Neuronal stem cell (in vitro differentiated cells): ENCODE data around the gene NFIB.

Experiments used
- DNase-seq: peaks from one replicate; pipeline ENCODE4 v3.0.0-alpha.2; 2013; ENCODE audit warnings: low spot score
- H2AFZ ChIP-seq: one replicate; pipeline ENCODE4 v1.6.1; 2013; ENCODE audit warnings: mild to moderate bottlenecking, low read length, inconsistent platforms
- H2AK5ac ChIP-seq: 2 replicates; pipeline ENCODE4 v1.6.1; 2013; ENCODE audit warnings: low read depth, mild to moderate bottlenecking, inconsistent platforms, low read length, moderate library complexity, mixed read lengths
- H2BK120ac ChIP-seq: 2 replicates; pipeline ENCODE4 v1.6.1; 2013; ENCODE audit warnings: low read depth, mild to moderate bottlenecking, inconsistent platforms, low read length, moderate library complexity, mixed read lengths
- H2BK12ac ChIP-seq: one replicate; pipeline ENCODE4 v1.6.1; 2013; ENCODE audit warnings: low read length, inconsistent platforms
- H2BK15ac ChIP-seq: 2 replicates; pipeline ENCODE4 v1.6.1; 2013; ENCODE audit warnings: mild to moderate bottlenecking, low read length, inconsistent platforms, mixed read lengths
- H2BK5ac ChIP-seq: one replicate; pipeline ENCODE4 v1.6.1; 2013; ENCODE audit warnings: inconsistent platforms, mild to moderate bottlenecking, low read length, moderate library complexity
- H3K14ac ChIP-seq: one replicate; pipeline ENCODE4 v1.6.1; 2013; ENCODE audit warnings: low read length, inconsistent platforms
- H3K18ac ChIP-seq: 2 replicates; pipeline ENCODE4 v1.6.1; 2013; ENCODE audit warnings: low read length, inconsistent platforms
- H3K23ac ChIP-seq: 2 replicates; pipeline ENCODE4 v1.6.1; 2013; ENCODE audit warnings: low read depth, mild to moderate bottlenecking, mixed read lengths, low read length, inconsistent platforms; ENCODE audit not compliant: poor library complexity
- H3K27ac ChIP-seq: replicated peaks from 3 replicates; pipeline ENCODE4 v1.5.1; 2013; ENCODE audit warnings: low read length, inconsistent platforms
- H3K27me3 ChIP-seq, 3 experiments: 2 replicates each; pipeline ENCODE4 v1.6.1; 2013; ENCODE audit warnings: low read length in 3 of 3, mild to moderate bottlenecking in 2 of 3, inconsistent platforms in 1 of 3, low read depth in 1 of 3, mixed read lengths in 1 of 3, moderate library complexity in 1 of 3; ENCODE audit not compliant: control insufficient read depth in 3 of 3, insufficient read depth in 3 of 3
- H3K36me3 ChIP-seq, 2 donors: replicated peaks in 1 of 2; 2 replicates each; pipeline ENCODE4 v1.6.1; 2013; ENCODE audit warnings: low read length in 2 of 2; ENCODE audit not compliant: control insufficient read depth in 2 of 2, insufficient read depth in 2 of 2
- H3K4ac ChIP-seq: 2 replicates; pipeline ENCODE4 v1.6.1; 2013; ENCODE audit warnings: inconsistent platforms, mild to moderate bottlenecking, low read length, moderate library complexity
- H3K4me1 ChIP-seq, 2 donors: 1 replicate in 1 of 2; 2 replicates in 1 of 2; pipeline ENCODE4 v1.6.1; 2013; ENCODE audit warnings: low read length in 2 of 2, low read depth in 1 of 2; ENCODE audit not compliant: control insufficient read depth in 2 of 2, insufficient read depth in 1 of 2
- H3K4me2 ChIP-seq: one replicate; pipeline ENCODE4 v1.6.1; 2013; ENCODE audit warnings: mild to moderate bottlenecking, low read length, inconsistent platforms; ENCODE audit not compliant: insufficient read depth, poor library complexity, severe bottlenecking
- H3K4me3 ChIP-seq, 2 donors: 2 replicates each; pipeline ENCODE4 v1.5.1; 2013; ENCODE audit warnings: low read length in 2 of 2, mild to moderate bottlenecking in 2 of 2, inconsistent platforms in 1 of 2, moderate library complexity in 1 of 2
- H3K79me1 ChIP-seq: one replicate; pipeline ENCODE4 v1.6.1; 2013; ENCODE audit warnings: low read depth, mild to moderate bottlenecking, inconsistent platforms, low read length, moderate library complexity
- H3K9ac ChIP-seq: one replicate; pipeline ENCODE4 v1.6.1; 2013; ENCODE audit warnings: mild to moderate bottlenecking, low read depth, low read length, inconsistent platforms; ENCODE audit not compliant: poor library complexity
- H3K9me3 ChIP-seq, 2 donors: replicated peaks in 1 of 2; 2 replicates each; pipeline versions ENCODE3 to v1.6.1; 2013; ENCODE audit warnings: low read length in 2 of 2, mild to moderate bottlenecking in 2 of 2, inconsistent platforms in 1 of 2, low read depth in 1 of 2, mixed read lengths in 1 of 2, moderate library complexity in 1 of 2; ENCODE audit not compliant: control insufficient read depth in 2 of 2, insufficient read depth in 1 of 2
- H4K8ac ChIP-seq: one replicate; pipeline ENCODE4 v1.6.1; 2013; ENCODE audit warnings: low read depth, mild to moderate bottlenecking, inconsistent platforms, low read length, moderate library complexity
- H4K91ac ChIP-seq: one replicate; pipeline ENCODE4 v1.6.1; 2013; ENCODE audit warnings: low read length, low read depth, mild to moderate bottlenecking, inconsistent platforms; ENCODE audit not compliant: poor library complexity
- WGBS, 2 donors: extraction: QIAGEN DNeasy Blood & Tissue Kit; methylation state at CpG; one replicate each; pipeline ENCODE4 v1.1.7; 2013; ENCODE audit warnings: missing lambda C conversion rate in 2 of 2, mixed read lengths in 1 of 2; ENCODE audit not compliant: insufficient read length in 2 of 2, insufficient replicate concordance in 1 of 2; ENCODE audit errors: extremely low coverage in 2 of 2; 5-methylcytosine and 5-hydroxymethylcytosine counted together

Gene NFIB

GRCh38 chr9:14344053-14344524 lies 30.1 kb upstream of the NFIB start:
- DNase-seq, result no peak
- Histone ChIP-seq H2BK5ac (no peak overlapping the region), H3K27ac (no peak overlapping the region)

GRCh38 chr9:14343261-14344031 lies 29.5 kb upstream of the NFIB start:
- Histone ChIP-seq H2BK15ac (no peak overlapping the region), H3K18ac (no peak overlapping the region), H3K36me3 (no peaks in the 10 kb centered on the region), H3K9ac (no peak overlapping the region), H4K91ac (no peak overlapping the region), H4K8ac (no peak overlapping the region), H3K4me2 (no peak overlapping the region), H3K9me3 (no peaks in the 10 kb centered on the region), H2BK120ac (no peak overlapping the region), H3K23ac (no peak overlapping the region), H3K79me1 (no peaks in the 10 kb centered on the region), H3K27ac (no peak overlapping the region), H2BK12ac (no peak overlapping the region), H3K4me1 (peaks cover 14 to 31% of the 10 kb centered on the region in 2 donors), H2AFZ (no peak overlapping the region), H3K27me3 (peaks cover 19 to 99% (median 58%) of the 10 kb centered on the region in 3 experiments), H3K4me3 (no peak overlapping the region), H2AK5ac (no peak overlapping the region), H2BK5ac (no peak overlapping the region), H3K4ac (no peak overlapping the region), H3K14ac (no peak overlapping the region)
- no CpG with 5 or more reads among the region's 5 CpGs for WGBS, 2 donors
- no peak for DNase-seq

More at GRCh38 chr9:14344053-14344524, 30.1 kb upstream of the NFIB start:
- no peak overlapping the region for H2AFZ ChIP-seq
- H3K9me3 ChIP-seq, result no peaks in the 10 kb centered on the region
- H2AK5ac ChIP-seq, result no peak overlapping the region
- H3K9ac ChIP-seq, result no peak overlapping the region
- no peaks in the 10 kb centered on the region for H3K36me3 ChIP-seq
- peaks cover 24 to 99% (median 64%) of the 10 kb centered on the region in 3 experiments for H3K27me3 ChIP-seq
- H2BK12ac ChIP-seq, result no peak overlapping the region
- WGBS, 2 donors, result no CpG with 5 or more reads among the region's 6 CpGs
- H3K4me1 ChIP-seq, result peaks cover 15 to 37% of the 10 kb centered on the region in 2 donors
- no peak overlapping the region for H2BK15ac ChIP-seq
- no peak overlapping the region for H3K14ac ChIP-seq
- H4K91ac ChIP-seq, result no peak overlapping the region
- H3K79me1 ChIP-seq, result no peaks in the 10 kb centered on the region
- H3K4me3 ChIP-seq, result no peak overlapping the region
- no peak overlapping the region for H3K4me2 ChIP-seq
- H3K4ac ChIP-seq, result no peak overlapping the region
- no peak overlapping the region for H3K18ac ChIP-seq
- H3K23ac ChIP-seq, result no peak overlapping the region
- H4K8ac ChIP-seq, result no peak overlapping the region
- H2BK120ac ChIP-seq, result no peak overlapping the region

- Histone ChIP-seq H4K91ac (no peak overlapping the region), H3K4me3 (no peak overlapping the region), H2BK5ac (no peak overlapping the region), H3K79me1 (no peaks in the 10 kb centered on the region), H3K9ac (no peak overlapping the region), H3K27ac (no peak overlapping the region), H3K4ac (no peak overlapping the region), H3K18ac (no peak overlapping the region), H3K36me3 (no peaks in the 10 kb centered on the region), H3K27me3 (peaks cover 16 to 94% (median 51%) of the 10 kb centered on the region in 3 experiments), H2BK12ac (no peak overlapping the region), H3K9me3 (no peaks in the 10 kb centered on the region), H2AFZ (no peak overlapping the region), H2BK15ac (no peak overlapping the region), H3K14ac (no peak overlapping the region), H3K4me1 (peaks cover 10 to 24% of the 10 kb centered on the region in 2 donors), H4K8ac (no peak overlapping the region), H3K23ac (no peak overlapping the region), H2BK120ac (no peak overlapping the region), H2AK5ac (no peak overlapping the region), H3K4me2 (no peak overlapping the region)
- no peak for DNase-seq
- no CpG with 5 or more reads among the region's 4 CpGs for WGBS, 2 donors
Measured at GRCh38 chr9:14342736-14343135, 28.8 kb upstream of the NFIB start.

GRCh38 chr9:14341437-14342122 lies 27.6 kb upstream of the NFIB start:
- no peak overlapping the region for H4K91ac ChIP-seq
- no peak overlapping the region for H3K27ac ChIP-seq
- no peak overlapping the region for H2BK15ac ChIP-seq
- no peak overlapping the region for H3K4me3 ChIP-seq
- H3K9ac ChIP-seq, result no peak overlapping the region
- no peak overlapping the region for H3K18ac ChIP-seq
- H4K8ac ChIP-seq, result no peak overlapping the region
- whole genome bisulfite sequencing, 2 donors, result no CpG with 5 or more reads among the region's 6 CpGs
- peaks cover 10 to 20% of the 10 kb centered on the region in 2 donors for H3K4me1 ChIP-seq
- no peak overlapping the region for H2BK5ac ChIP-seq
- no peak overlapping the region for H2AFZ ChIP-seq
- no peak overlapping the region for H2BK12ac ChIP-seq
- peaks cover 10 to 82% (median 39%) of the 10 kb centered on the region in 3 experiments for H3K27me3 ChIP-seq
- no peak overlapping the region for H3K4me2 ChIP-seq
- no peak overlapping the region for H3K4ac ChIP-seq
- no peaks in the 10 kb centered on the region for H3K79me1 ChIP-seq
- no peak overlapping the region for H2BK120ac ChIP-seq
- H3K9me3 ChIP-seq, result no peaks in the 10 kb centered on the region
- no peak overlapping the region for H2AK5ac ChIP-seq
- DNase-seq, result no peak
- no peaks in the 10 kb centered on the region for H3K36me3 ChIP-seq
- no peak overlapping the region for H3K14ac ChIP-seq
- H3K23ac ChIP-seq, result no peak overlapping the region
